Natural killer cell (primary cell): Measurements from ENCODE around the gene ZC3H7B. TPM values are rescaled to one million over a fixed set of nuclear protein-coding genes. Genes with fewer than 3 reads are reported as not detected.

Experiments used
- ATAC-seq, 3 donors: fragments of 150-1000 bp in 2 of 3; fragments of 200-7000 bp in 1 of 3; cut with Tn5 transposase; 1 replicate in 1 of 3; 2 replicates in 2 of 3; pipeline ENCODE4 v1.10.0; 2021; ENCODE audit warnings: mild to moderate bottlenecking in 2 of 3, moderate library complexity in 2 of 3
- DNase-seq, 2 donors: peaks; one replicate each; pipeline versions ENCODE4 v3.0.0 to v3.0.0-alpha.2; 2013 to 2021; ENCODE audit warnings: mixed read lengths in 1 of 2
- H3K27ac ChIP-seq: one replicate; pipeline ENCODE4 v1.5.1; 2013; ENCODE audit warnings: mild to moderate bottlenecking, low read length
- H3K27me3 ChIP-seq: one replicate; pipeline ENCODE4 v1.6.1; 2013; ENCODE audit warnings: low read length; ENCODE audit not compliant: control insufficient read depth, insufficient read depth
- H3K36me3 ChIP-seq: one replicate; pipeline ENCODE4 v1.6.1; 2013; ENCODE audit warnings: low read length; ENCODE audit not compliant: control insufficient read depth, insufficient read depth
- H3K4me1 ChIP-seq: one replicate; pipeline ENCODE4 v1.6.1; 2013; ENCODE audit warnings: low read length; ENCODE audit not compliant: control insufficient read depth, insufficient read depth
- H3K4me3 ChIP-seq: one replicate; pipeline ENCODE4 v1.5.1; 2013; ENCODE audit warnings: low read length
- H3K9me3 ChIP-seq: one replicate; pipeline ENCODE4 v1.6.1; 2013; ENCODE audit warnings: low read length; ENCODE audit not compliant: control insufficient read depth, insufficient read depth
- H3K27ac Mint-ChIP-seq, 2 donors: one replicate each; pipeline ENCODE4 v1.8.0; 2022; ENCODE audit warnings: mild to moderate bottlenecking in 2 of 2, mixed read lengths in 2 of 2, moderate library complexity in 1 of 2
- H3K27me3 Mint-ChIP-seq, 2 donors: one replicate each; pipeline ENCODE4 v1.8.0; 2022; ENCODE audit warnings: low read depth in 2 of 2, mixed read lengths in 2 of 2
- H3K36me3 Mint-ChIP-seq: one replicate; pipeline ENCODE4 v1.8.0; 2022; ENCODE audit warnings: mixed read lengths
- H3K4me1 Mint-ChIP-seq, 2 donors: one replicate each; pipeline ENCODE4 v1.8.0; 2022; ENCODE audit warnings: mixed read lengths in 2 of 2
- H3K4me3 Mint-ChIP-seq: one replicate; pipeline ENCODE4 v1.8.0; 2022; ENCODE audit warnings: mild to moderate bottlenecking, moderate library complexity, mixed read lengths
- H3K9me3 Mint-ChIP-seq, 2 donors: one replicate each; pipeline ENCODE4 v1.8.0; 2022; ENCODE audit warnings: mixed read lengths in 2 of 2
- WGBS: methylation state at CpG from one replicate; pipeline ENCODE4 v1.1.7; 2013; ENCODE audit warnings: missing lambda C conversion rate; ENCODE audit not compliant: insufficient coverage; 5-methylcytosine and 5-hydroxymethylcytosine counted together
- intact Hi-C: fragments of 100-400 bp; cut with micrococcal nuclease; formaldehyde crosslinking; loops from one replicate; pipeline ENCODE4 v1.14.2; 2022
- total RNA-seq, 4 donors: library from RNA; stranded (reverse); fragments of 120-200 nt in 1 of 4; gene quantifications; one replicate each; pipeline versions ENCODE4 v1.2.3 to v1.2.4, GENCODE V29; 2013 to 2022
- TF ChIP-seq, protein P1 (sequence below): fragments of 200-600 bp; IDR thresholded peaks from one replicate; pipeline ENCODE4 v1.8.0; 2022; ENCODE audit warnings: antibody characterized with exemption

The ZC3H7B gene
- total RNA-seq, 3 donors from 2014 or later (not counting 1 experiment from before 2014, with no cell fraction given) = 33.9 to 40.3 (median 38.3) TPM

DNA sequence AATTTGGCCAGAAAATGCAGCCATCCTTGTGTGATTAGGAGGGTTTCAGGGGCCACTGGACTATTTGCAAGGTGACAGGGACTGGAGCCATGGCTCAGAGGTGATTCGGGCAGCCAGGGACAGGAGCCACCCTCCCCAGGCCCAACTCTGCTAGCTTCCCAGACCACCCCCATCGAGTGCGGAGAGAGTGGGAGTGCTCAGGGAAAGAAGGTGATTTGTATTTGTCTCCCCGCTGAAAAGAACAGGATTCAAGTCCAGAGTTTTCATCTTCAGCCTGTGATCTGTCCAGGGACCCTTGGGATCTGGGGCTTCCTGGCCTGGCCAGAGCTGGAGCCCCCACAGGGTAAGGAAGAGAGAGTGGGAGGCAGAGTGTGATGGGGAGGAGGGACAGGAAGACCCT is 58.1 kb downstream of the ZC3H7B start:
- no peaks in the 10 kb centered on the region for H3K4me1 ChIP-seq
- H3K27me3 ChIP-seq = no peaks in the 10 kb centered on the region
- DNase-seq (no peak), ATAC-seq (no peak)
- no peaks in the 10 kb centered on the region for H3K9me3 ChIP-seq
- H3K27ac Mint-ChIP-seq = peak overlapping the region in 1 of 2 donors; percentile 37
- H3K4me3 ChIP-seq = no peak overlapping the region
- H3K4me1 Mint-ChIP-seq = no peaks in the 10 kb centered on the region
- H3K27ac ChIP-seq = no peak overlapping the region
- intact Hi-C loops = no loop called here
- no peaks in the 10 kb centered on the region for H3K27me3 Mint-ChIP-seq
- no peak overlapping the region for H3K4me3 Mint-ChIP-seq
- peaks cover 29% of the 10 kb centered on the region for H3K36me3 ChIP-seq
- no peaks in the 10 kb centered on the region for H3K9me3 Mint-ChIP-seq
- TF ChIP-seq, protein P1, sequence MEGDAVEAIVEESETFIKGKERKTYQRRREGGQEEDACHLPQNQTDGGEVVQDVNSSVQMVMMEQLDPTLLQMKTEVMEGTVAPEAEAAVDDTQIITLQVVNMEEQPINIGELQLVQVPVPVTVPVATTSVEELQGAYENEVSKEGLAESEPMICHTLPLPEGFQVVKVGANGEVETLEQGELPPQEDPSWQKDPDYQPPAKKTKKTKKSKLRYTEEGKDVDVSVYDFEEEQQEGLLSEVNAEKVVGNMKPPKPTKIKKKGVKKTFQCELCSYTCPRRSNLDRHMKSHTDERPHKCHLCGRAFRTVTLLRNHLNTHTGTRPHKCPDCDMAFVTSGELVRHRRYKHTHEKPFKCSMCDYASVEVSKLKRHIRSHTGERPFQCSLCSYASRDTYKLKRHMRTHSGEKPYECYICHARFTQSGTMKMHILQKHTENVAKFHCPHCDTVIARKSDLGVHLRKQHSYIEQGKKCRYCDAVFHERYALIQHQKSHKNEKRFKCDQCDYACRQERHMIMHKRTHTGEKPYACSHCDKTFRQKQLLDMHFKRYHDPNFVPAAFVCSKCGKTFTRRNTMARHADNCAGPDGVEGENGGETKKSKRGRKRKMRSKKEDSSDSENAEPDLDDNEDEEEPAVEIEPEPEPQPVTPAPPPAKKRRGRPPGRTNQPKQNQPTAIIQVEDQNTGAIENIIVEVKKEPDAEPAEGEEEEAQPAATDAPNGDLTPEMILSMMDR = no peak
- no peaks in the 10 kb centered on the region for H3K36me3 Mint-ChIP-seq
- WGBS = 98% methylated on average over 4 of the region's 4 CpGs

DNA sequence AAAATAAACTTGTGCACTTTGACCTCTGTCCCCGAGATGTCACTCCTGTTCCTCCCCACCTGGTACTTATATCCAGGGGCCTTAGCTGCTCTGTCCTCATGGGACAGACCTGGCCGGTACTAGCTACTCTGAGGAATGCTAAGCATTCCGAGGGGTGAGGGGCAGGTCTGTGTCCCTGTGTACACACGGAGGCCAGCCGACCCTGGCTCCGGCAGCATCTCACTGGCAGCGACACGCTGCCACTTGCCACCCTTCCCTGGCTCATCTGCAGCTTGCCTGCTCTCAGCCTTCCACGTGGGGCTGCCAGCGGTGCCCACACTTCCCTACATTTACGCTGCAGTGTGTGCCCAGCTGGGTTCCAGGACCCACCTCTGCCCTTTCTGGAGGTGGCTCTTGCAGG is 58.8 kb downstream of the ZC3H7B start:
- Histone ChIP-seq H3K9me3 (no peaks in the 10 kb centered on the region), H3K36me3 (peaks cover 22% of the 10 kb centered on the region), H3K4me1 (no peaks in the 10 kb centered on the region), H3K27ac (no peak overlapping the region), H3K4me3 (no peak overlapping the region), H3K27me3 (no peaks in the 10 kb centered on the region)
- 94% methylated on average over 11 of the region's 11 CpGs for WGBS
- ATAC-seq (no peak), DNase-seq (no peak)
- Mint-ChIP-seq H3K36me3 (no peaks in the 10 kb centered on the region), H3K9me3 (no peaks in the 10 kb centered on the region), H3K27me3 (no peaks in the 10 kb centered on the region), H3K4me1 (no peaks in the 10 kb centered on the region), H3K4me3 (no peak overlapping the region), H3K27ac (no peak overlapping the region)
- TF ChIP-seq, protein P1 = no peak
- intact Hi-C loops = no loop called here

DNA sequence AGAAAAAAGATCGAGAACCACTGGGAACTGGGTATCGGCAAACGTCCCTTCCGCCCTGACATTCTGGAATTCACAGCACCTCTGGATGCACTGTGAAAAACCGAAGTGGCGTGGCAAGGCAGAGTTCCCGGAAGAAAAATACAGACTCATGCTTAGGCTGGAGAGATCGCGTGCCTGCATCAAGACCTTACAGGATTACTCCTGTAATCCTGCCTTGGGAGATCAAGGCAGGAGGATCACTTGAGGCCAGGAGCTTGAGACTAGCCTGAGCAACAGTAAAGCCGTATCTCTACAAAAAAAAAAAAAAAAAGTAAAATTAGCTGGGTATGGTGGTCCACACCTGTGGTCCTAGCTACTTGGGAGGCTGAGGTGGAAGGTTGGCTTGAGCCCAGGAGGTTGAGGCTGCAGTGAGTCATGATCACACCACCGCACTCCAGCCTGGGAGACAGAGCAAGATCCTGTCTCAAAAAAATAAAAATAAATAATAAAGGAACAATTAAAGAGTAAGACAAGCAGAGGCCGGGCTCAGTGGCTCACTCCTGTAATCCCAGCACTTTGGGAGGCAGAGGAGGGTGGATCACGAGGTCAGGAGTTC is 60.5 kb downstream of the ZC3H7B start:
- H3K36me3 ChIP-seq = peaks cover 5% of the 10 kb centered on the region
- intact Hi-C loops = no loop called here
- no peak overlapping the region for H3K4me3 ChIP-seq
- Mint-ChIP-seq H3K9me3 (no peaks in the 10 kb centered on the region), H3K36me3 (no peaks in the 10 kb centered on the region), H3K4me1 (no peaks in the 10 kb centered on the region), H3K4me3 (no peak overlapping the region), H3K27me3 (no peaks in the 10 kb centered on the region), H3K27ac (peak overlapping the region in 1 of 2 donors; percentile 24)
- ATAC-seq (no peak), DNase-seq (no peak)
- H3K4me1 ChIP-seq = no peaks in the 10 kb centered on the region
- no peaks in the 10 kb centered on the region for H3K9me3 ChIP-seq
- no peak overlapping the region for H3K27ac ChIP-seq
- WGBS = 94% methylated on average over 13 of the region's 13 CpGs
- no peaks in the 10 kb centered on the region for H3K27me3 ChIP-seq
- TF ChIP-seq, protein P1 = no peak

DNA sequence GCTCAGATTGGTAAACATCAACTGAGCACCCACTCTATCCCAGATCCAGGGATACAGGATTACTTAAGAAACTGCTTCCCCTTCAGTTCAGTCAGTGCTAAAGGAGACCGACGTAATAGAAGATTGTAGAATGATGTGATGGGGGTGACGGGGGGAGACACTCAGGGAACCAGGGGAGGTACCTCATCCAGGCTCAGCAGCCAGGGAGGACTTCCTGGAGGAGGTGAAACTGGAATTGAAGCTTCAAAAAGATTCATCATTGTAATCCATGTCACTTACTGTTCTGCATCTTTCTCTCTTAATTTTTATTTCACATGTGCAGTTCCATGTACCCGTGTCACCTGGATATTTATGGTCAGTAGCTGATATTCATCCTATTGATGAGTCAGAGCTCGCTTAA is 61.3 kb downstream of the ZC3H7B start:
- Mint-ChIP-seq H3K4me1 (no peaks in the 10 kb centered on the region), H3K4me3 (no peak overlapping the region), H3K27ac (no peak overlapping the region), H3K36me3 (no peaks in the 10 kb centered on the region), H3K9me3 (no peaks in the 10 kb centered on the region), H3K27me3 (no peaks in the 10 kb centered on the region)
- no peaks in the 10 kb centered on the region for H3K9me3 ChIP-seq
- no peak overlapping the region for H3K4me3 ChIP-seq
- H3K4me1 ChIP-seq = no peaks in the 10 kb centered on the region
- DNase-seq (no peak), ATAC-seq (no peak)
- 95% methylated on average over 5 of the region's 5 CpGs for WGBS
- TF ChIP-seq, protein P1 = no peak
- intact Hi-C loops = no loop called here
- no peaks in the 10 kb centered on the region for H3K27me3 ChIP-seq
- no peak overlapping the region for H3K27ac ChIP-seq
- H3K36me3 ChIP-seq = peaks cover 2% of the 10 kb centered on the region
